Muscle of leg (tissue), 11 donors: ENCODE measurements around the gene KCNJ6. TPM values are rescaled to one million over a fixed set of nuclear protein-coding genes. Genes with fewer than 3 reads are reported as not detected.
"Not testable (repeated sequence)": the region's sequence is repeated elsewhere in the genome, so short reads cannot be mapped to it uniquely, and the experiment has no call there.

Source experiments
- DNase-seq: peaks from one replicate; pipeline ENCODE4 v3.0.0; 2013
- H3K27ac ChIP-seq: one replicate; pipeline ENCODE4 v1.5.1; 2013; ENCODE audit warnings: mild to moderate bottlenecking, low read length, control low read depth
- H3K27me3 ChIP-seq: one replicate; pipeline ENCODE4 v1.6.1; 2013; ENCODE audit warnings: low read length; ENCODE audit not compliant: control insufficient read depth, insufficient read depth
- H3K36me3 ChIP-seq: one replicate; pipeline ENCODE4 v1.6.1; 2013; ENCODE audit warnings: low read length; ENCODE audit not compliant: control insufficient read depth, insufficient read depth
- H3K4me1 ChIP-seq: one replicate; pipeline ENCODE4 v1.6.1; 2013; ENCODE audit warnings: low read length; ENCODE audit not compliant: control insufficient read depth, insufficient read depth
- H3K4me3 ChIP-seq: one replicate; pipeline ENCODE4 v1.5.1; 2013; ENCODE audit warnings: low read length, control low read depth
- H3K9me3 ChIP-seq: replicated peaks from 2 replicates; pipeline ENCODE4 v1.6.1; 2013; ENCODE audit warnings: low read depth, low read length; ENCODE audit not compliant: control insufficient read depth
- WGBS: methylation state at CpG from one replicate; pipeline ENCODE4 v1.1.5; 2013; ENCODE audit warnings: missing lambda C conversion rate; ENCODE audit not compliant: insufficient coverage; 5-methylcytosine and 5-hydroxymethylcytosine counted together
- polyA plus RNA-seq, 8 donors: library from polyadenylated mRNA; unstranded; fragments of 120-200 nt; gene quantifications; one replicate each; pipeline versions ENCODE4 v1.2.1 to v1.2.3, GENCODE V29; 2013; ENCODE audit warnings: inconsistent platforms in 1 of 8, low replicate concordance in 1 of 8; ENCODE audit not compliant: insufficient read length in 8 of 8, insufficient read depth in 1 of 8
- total RNA-seq: library from RNA; stranded (reverse); fragments of 120-200 nt; gene quantifications from one replicate; pipeline ENCODE4 v1.2.4, GENCODE V29; 2013

KCNJ6 gene
- total and polyA plus RNA-seq, 9 donors: 0.81 to 2.1 (median 1.2) TPM

DNA sequence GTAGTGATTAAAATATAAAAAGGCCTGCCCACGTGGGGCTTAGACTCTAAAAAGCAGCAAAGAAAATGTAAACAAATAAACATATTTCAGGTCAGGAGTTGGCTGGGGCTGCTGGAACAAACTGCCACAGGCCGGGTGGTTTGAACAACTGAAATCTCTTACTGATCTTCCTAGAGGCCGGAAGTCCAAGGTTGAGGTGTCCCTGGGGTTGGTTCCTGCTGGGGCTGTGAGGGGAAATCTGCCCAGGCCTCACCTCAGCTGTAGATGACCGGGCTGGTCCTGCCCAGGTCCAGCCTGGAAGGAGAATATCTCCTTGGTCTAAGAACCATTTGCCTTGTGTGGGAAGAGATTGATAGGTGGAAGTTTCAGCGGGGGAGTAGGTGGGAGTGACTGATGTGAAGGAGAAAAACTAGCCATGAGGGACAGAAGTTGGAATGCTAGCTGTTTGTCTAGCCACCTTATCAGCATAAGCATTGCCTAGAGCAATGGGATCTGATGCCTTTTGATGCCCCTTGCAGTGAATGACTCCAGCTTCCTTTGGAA, 328.6 kb downstream of the KCNJ6 start:
- peaks cover 1% of the 10 kb centered on the region for H3K4me1 ChIP-seq
- no peak for DNase-seq
- H3K36me3 ChIP-seq: no peaks in the 10 kb centered on the region
- H3K27ac ChIP-seq: no peak overlapping the region
- H3K9me3 ChIP-seq: no peaks in the 10 kb centered on the region
- no peak overlapping the region for H3K4me3 ChIP-seq
- no peaks in the 10 kb centered on the region for H3K27me3 ChIP-seq
- WGBS: 78% methylated on average over 4 of the region's 5 CpGs

DNA sequence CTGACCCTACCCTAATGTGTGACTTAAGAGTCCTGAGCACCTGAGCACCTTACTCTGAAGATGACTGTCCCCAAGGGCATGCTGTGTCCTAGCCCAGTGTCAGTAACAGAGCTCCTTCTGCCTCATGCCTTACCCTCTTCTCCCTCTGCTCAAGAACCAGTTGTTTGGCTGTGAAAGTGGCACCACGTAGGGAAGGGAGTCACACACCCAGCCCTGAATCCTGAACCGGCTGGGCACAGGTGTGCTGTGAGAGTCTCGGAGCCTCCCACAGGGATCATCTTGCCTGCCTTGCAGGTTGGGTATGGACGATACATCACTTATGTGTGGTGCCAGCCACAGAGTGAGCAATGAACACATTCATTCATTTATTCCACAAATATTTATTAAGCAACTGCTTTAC, 329.1 kb downstream of the KCNJ6 start:
- H3K4me3 ChIP-seq: no peak overlapping the region
- no peaks in the 10 kb centered on the region for H3K27me3 ChIP-seq
- no peaks in the 10 kb centered on the region for H3K9me3 ChIP-seq
- H3K27ac ChIP-seq: no peak overlapping the region
- peaks cover 5% of the 10 kb centered on the region for H3K4me1 ChIP-seq
- no peak for DNase-seq
- WGBS: 100% methylated on average over 2 of the region's 4 CpGs
- no peaks in the 10 kb centered on the region for H3K36me3 ChIP-seq

DNA sequence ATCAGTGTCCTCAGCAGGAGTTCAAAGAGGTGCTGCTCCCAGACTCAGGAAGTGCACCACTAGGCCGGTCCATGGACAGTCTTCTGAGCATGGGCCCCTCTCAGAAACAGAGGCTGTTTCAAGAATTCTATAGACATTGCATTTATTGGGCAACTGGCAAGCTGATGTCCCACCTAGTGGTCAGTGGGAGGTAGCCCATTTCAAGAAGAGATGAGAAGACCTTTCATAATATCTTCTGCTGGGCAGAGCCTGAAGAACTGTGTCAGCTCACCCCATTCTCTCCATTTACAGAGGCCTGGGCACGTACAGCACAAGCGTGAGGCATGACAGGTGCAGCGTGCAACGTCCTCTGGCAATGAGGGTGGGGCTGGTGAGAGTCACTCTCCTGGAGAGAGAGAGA, 333.7 kb downstream of the KCNJ6 start:
- no CpG with 5 or more reads among the region's 5 CpGs for WGBS
- Histone ChIP-seq H3K27me3 (no peaks in the 10 kb centered on the region), H3K9me3 (peaks cover 16% of the 10 kb centered on the region), H3K36me3 (no peaks in the 10 kb centered on the region), H3K4me1 (peaks cover 10% of the 10 kb centered on the region), H3K27ac (peak overlapping the region; percentile 44), H3K4me3 (no peak overlapping the region)
- peak; percentile 74 for DNase-seq

DNA sequence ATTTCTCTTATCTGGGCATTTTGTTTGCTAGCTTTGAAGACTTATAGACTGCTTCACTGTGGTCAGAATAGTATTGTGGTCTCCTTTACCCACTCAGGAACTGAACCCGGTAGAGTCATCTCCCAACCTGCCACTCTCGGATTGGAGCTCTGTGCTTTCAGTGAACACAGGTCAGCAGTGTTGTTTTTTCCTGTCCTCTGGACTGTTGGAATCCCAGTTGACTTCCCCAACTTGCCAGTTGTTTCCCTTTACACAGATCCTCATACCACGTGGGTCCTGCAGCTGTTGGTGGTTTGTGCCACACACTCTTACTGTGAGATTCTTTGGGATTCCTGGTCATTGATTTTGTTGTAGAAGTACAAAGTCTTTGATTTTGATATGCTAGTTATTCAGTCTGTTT, 335.6 kb downstream of the KCNJ6 start:
- WGBS: 81% methylated on average over 2 of the region's 3 CpGs
- no peaks in the 10 kb centered on the region for H3K36me3 ChIP-seq
- H3K4me1 ChIP-seq: peaks cover 10% of the 10 kb centered on the region
- peak; percentile 71 for DNase-seq
- H3K27me3 ChIP-seq: no peaks in the 10 kb centered on the region
- H3K4me3 ChIP-seq: no peak overlapping the region
- peaks cover 16% of the 10 kb centered on the region for H3K9me3 ChIP-seq
- H3K27ac ChIP-seq: peak overlapping the region; percentile 56

DNA sequence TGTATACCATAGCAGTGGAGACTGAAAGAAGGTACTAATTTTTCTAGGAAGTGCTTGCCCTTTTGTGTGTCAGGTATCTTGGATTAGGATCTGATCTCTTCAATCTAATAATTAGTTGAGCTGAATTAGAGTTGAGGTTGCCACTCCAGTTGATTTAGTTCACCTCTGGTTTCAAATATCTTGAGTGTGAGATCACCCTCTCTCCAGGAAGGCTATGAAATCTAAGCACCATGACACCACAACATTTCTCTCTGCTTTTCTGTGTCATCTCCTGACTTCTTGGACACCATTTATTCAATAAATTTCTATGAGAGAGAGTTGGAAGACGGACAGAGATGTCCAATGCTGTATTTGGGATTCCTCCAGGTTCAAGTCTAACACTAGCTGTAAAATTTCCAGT, 336.9 kb downstream of the KCNJ6 start:
- H3K27ac ChIP-seq: no peak overlapping the region
- H3K9me3 ChIP-seq: peaks cover 16% of the 10 kb centered on the region

DNA sequence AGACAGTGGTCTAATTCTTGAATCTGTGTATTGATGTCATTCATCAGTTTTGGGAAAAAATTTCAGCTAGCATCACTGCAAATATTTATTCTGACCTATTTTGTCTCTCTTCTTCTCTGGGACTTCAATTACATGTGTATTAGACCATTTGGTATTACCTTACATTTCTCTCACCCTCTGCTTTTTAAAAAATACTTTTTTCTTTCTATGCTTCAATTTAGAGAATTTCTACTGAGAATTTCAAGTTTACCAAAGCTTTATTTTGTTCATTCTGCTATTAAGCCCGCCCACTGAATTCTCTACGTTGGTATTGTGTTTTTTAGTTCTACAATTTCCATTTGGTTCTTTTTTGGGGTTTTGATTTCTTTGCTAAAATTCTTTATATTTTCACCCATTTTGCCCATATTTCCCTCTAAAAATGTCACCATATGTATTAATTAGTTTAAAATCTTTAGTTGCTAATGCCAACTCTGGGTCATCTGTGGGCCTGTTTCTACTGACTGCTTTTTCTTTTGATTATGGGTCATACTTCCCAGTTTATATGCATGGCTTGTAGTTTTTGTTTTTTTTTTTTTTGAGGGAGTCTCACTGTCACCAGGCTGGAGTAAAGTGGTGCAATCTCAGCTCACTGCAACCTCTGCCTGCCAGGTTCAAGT, 337.7 kb downstream of the KCNJ6 start:
- H3K4me3 ChIP-seq: no peak overlapping the region
- no peaks in the 10 kb centered on the region for H3K27me3 ChIP-seq
- peaks cover 22% of the 10 kb centered on the region for H3K4me1 ChIP-seq
- DNase-seq: no peak
- no peaks in the 10 kb centered on the region for H3K36me3 ChIP-seq
- H3K27ac ChIP-seq: no peak overlapping the region
- WGBS: no CpG with 5 or more reads among the region's 2 CpGs
- peaks cover 16% of the 10 kb centered on the region for H3K9me3 ChIP-seq

More for the DNA sequence above, 336.9 kb downstream of the KCNJ6 start:
- no peaks in the 10 kb centered on the region for H3K27me3 ChIP-seq
- WGBS: 100% methylated on average over 1 of the region's 1 CpG
- no peak overlapping the region for H3K4me3 ChIP-seq
- peaks cover 19% of the 10 kb centered on the region for H3K4me1 ChIP-seq
- no peaks in the 10 kb centered on the region for H3K36me3 ChIP-seq
- no peak for DNase-seq

DNA sequence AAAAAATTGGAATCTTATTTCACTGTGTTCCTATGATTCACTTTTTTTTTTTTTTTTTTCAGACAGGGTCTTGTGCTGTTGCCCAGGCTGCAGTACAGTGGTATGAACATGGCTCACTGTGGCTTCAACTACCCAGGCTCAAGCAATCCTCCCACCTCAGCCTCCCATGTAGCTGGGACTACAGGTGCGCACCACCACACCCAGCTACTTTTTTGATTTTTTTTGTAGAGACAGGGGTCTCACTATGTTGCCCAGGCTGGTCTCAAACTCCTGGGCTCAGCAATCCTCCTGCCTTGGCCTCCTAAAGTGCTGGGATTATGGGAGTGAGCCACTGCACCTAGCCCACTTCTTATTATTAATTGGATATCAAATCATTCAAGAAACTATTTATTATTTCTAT, 339.3 kb downstream of the KCNJ6 start:
- peaks cover 17% of the 10 kb centered on the region for H3K4me1 ChIP-seq
- H3K4me3 ChIP-seq, H3K36me3 ChIP-seq, H3K27me3 ChIP-seq, DNase-seq, H3K27ac ChIP-seq: not testable (repeated sequence)
- no CpG with 5 or more reads among the region's 1 CpG for WGBS
- H3K9me3 ChIP-seq: peaks cover 16% of the 10 kb centered on the region

DNA sequence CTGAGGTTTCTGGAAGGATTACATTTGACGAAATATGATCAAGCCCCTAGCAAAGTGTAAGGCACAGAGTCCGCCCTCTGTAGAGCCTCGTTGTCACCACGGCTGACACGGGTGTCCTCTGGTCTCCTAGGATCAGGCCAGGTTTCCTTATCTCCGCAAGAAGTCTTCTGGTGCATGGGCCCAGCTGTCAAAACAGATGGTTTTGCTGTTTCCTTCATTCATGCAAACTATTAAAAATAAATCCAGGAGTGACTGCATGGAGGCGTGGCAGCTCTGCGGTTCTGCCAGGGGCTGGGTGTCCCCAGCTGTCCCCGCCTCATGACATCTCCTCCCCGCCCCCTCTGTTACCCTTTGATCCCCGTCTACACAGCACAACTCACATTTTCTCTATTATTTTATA, 340.7 kb downstream of the KCNJ6 start:
- H3K36me3 ChIP-seq: no peaks in the 10 kb centered on the region
- 67% methylated on average over 10 of the region's 11 CpGs for WGBS
- H3K4me3 ChIP-seq: no peak overlapping the region
- peak; percentile 48 for DNase-seq
- no peaks in the 10 kb centered on the region for H3K27me3 ChIP-seq
- peak overlapping the region; percentile 2 for H3K27ac ChIP-seq
- peaks cover 13% of the 10 kb centered on the region for H3K4me1 ChIP-seq
- H3K9me3 ChIP-seq: peaks cover 16% of the 10 kb centered on the region

DNA sequence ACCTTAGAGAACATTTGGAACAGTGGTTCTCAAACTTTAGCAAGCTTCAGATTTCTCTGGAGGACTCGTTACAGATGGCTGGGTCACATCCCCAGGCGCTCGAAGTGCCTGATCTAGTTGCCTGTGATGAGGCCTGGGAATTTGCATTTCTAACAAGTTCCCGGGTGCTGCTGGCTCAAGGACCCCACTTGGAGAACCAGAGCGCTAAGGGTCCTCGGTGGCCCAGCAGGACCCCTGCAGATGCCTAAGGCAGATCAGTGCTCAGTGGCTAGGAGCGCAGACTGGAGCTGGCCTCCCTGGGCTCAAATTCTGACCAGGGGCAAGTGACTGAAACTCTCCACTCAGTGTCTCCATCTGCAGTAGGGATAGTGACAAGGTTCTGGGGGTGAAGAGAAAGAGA, 341.5 kb downstream of the KCNJ6 start:
- no peaks in the 10 kb centered on the region for H3K27me3 ChIP-seq
- 89% methylated on average over 6 of the region's 7 CpGs for WGBS
- H3K36me3 ChIP-seq: no peaks in the 10 kb centered on the region
- DNase-seq: no peak
- no peak overlapping the region for H3K27ac ChIP-seq
- no peak overlapping the region for H3K4me3 ChIP-seq
- peaks cover 12% of the 10 kb centered on the region for H3K4me1 ChIP-seq
- peaks cover 16% of the 10 kb centered on the region for H3K9me3 ChIP-seq

DNA sequence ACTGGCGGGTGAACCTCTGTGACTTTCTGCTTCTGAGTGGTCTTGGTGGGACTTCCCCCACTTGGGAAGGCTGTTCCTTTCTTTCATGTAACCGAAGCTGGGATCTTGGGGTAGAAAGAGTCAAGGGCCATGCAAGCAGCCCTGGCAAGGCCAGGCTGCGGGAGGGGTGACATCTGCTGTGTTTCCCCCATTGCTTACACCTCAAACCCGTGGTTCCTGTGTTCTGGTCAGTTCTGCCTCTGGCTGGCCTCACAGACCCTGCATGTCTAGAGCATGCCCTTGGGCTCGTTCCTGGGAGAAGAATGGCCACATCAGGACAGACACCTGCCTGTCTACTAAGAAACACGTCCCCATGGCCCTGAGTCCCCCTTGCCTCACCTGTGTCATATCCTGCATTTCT, 341.9 kb downstream of the KCNJ6 start:
- Histone ChIP-seq H3K27me3 (no peaks in the 10 kb centered on the region), H3K4me1 (peaks cover 12% of the 10 kb centered on the region), H3K9me3 (peaks cover 14% of the 10 kb centered on the region), H3K27ac (no peak overlapping the region), H3K4me3 (no peak overlapping the region), H3K36me3 (no peaks in the 10 kb centered on the region)
- DNase-seq: no peak
- WGBS: 82% methylated on average over 6 of the region's 6 CpGs
